ENCODE results near the gene OBSCN.

OBSCN gene

GRCh38 chr1:228370941-228371740, 163.3 kb downstream of the OBSCN start:
- no peak for DNase-seq

DNA sequence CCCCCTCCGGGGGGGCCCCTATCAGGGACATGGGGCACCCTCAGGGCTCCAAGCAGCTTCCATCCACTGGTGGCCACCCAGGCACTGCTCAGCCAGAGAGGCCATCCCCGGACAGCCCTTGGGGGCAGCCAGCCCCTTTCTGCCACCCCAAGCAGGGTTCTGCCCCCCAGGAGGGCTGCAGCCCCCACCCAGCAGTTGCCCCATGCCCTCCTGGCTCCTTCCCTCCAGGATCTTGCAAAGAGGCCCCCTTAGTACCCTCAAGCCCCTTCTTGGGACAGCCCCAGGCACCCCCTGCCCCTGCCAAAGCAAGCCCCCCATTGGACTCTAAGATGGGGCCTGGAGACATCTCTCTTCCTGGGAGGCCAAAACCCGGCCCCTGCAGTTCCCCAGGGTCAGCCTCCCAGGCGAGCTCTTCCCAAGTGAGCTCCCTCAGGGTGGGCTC, 163.9 kb downstream of the OBSCN start:
- DNase-seq: no peak

- no peak for DNase-seq
Measured at GRCh38 chr1:228372183-228373003, 164.5 kb downstream of the OBSCN start.

DNA sequence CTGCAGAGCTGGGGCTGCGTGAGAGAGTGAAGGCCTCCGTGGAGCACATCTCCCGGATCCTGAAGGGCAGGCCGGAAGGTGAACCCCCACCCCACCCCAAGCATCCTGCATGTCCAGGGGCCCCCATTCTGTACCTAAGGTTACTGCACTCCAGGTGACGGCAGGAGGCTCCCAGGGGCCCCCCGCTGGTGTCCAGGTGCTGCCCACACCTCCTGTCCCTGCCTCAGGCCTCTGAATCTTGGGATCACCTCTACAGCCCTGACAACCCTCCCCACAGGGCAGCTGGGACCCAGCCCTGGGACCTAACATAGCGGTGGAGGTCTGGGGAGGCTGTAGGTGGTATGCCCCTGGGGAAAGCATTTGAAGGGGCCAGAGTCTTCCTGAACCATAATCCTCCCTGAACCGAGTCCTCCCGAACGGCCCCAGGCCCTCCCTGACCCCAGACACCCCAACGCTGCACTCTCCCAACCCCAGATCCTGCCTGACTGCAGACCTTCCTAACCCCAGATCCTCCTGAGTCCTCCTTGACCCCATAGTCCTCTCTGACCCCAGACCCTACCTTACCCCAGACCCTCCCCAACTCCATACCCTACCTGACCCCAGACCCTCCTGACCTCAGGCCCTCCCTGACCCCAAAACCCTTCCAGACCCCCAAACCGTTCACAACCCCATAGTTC, 165.3 kb downstream of the OBSCN start:
- no peak for DNase-seq

GRCh38 chr1:228373681-228374571, 166.1 kb downstream of the OBSCN start:
- DNase-seq: no peak

GRCh38 chr1:228374711-228375577, 167.1 kb downstream of the OBSCN start:
- no peak for DNase-seq

GRCh38 chr1:228375578-228376261, 167.9 kb downstream of the OBSCN start:
- DNase-seq: no peak

- no peak for DNase-seq
Measured at GRCh38 chr1:228376262-228376628, 168.4 kb downstream of the OBSCN start.

- no peak for DNase-seq
Measured at GRCh38 chr1:228376651-228377631, 169.1 kb downstream of the OBSCN start.

DNA sequence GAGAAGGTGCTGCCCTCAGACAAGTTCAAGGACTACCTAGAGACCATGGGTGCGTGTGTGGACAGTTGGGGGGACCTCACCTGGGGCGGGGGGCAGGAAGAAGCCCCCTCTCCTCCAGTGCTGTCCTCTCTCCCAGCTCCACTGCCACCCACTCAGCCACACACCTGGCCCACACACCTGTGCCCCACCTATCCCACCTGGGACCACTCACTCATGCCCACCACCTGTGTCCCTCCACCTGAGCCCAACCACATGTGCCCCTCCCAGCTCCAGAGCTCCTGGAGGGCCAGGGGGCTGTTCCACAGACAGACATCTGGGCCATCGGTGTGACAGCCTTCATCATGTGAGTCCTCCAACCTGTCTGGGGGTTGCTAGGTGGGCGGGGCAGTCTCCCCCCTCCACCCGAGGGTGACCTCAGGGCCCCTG, 169.8 kb downstream of the OBSCN start:
- no peak for DNase-seq

GRCh38 chr1:228378090-228378872, 170.4 kb downstream of the OBSCN start:
- DNase-seq: peak; percentile 52

GRCh38 chr1:228378873-228379460, 171.1 kb downstream of the OBSCN start:
- no peak for DNase-seq

GRCh38 chr1:228379666-228380065, 171.8 kb downstream of the OBSCN start:
- DNase-seq: no peak

DNA sequence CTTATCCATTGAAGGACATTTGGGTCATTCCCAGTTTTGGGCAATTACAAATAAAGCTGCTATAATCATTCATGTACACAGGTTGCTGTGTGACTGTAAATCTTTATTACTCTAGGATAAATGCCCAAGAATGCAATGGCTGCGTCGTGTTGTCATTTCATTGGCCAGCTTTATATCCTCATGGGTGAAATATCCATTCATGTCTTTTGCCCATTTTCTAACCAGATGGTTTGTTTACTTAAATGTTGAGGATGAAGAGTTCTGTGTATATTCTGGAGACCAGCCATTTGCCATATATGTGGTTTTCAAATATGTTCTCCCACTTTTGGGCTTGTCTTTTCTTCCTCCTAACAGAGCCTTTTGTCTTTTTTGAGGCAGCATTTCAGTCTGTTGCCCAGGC, 173.5 kb downstream of the OBSCN start:
- DNase-seq: no peak

DNA sequence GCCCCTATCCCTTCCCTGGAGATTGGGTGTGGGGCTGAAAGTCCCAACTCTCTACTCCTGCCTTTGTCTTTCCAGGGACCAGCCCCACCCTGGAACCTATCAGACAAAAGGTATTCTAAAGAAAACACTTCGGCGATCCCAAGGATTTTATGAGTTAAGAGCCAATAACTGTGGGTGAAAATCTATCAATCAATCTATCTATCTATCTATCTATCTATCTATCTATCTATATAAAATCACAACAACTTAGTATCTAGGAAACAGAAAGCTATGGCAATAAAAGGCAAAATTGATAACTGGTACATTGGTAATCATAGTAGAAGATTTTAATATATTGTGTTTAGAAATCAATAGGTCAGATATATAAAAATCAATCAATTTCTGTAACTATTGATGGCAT, 175.9 kb downstream of the OBSCN start:
- no peak for DNase-seq

DNA sequence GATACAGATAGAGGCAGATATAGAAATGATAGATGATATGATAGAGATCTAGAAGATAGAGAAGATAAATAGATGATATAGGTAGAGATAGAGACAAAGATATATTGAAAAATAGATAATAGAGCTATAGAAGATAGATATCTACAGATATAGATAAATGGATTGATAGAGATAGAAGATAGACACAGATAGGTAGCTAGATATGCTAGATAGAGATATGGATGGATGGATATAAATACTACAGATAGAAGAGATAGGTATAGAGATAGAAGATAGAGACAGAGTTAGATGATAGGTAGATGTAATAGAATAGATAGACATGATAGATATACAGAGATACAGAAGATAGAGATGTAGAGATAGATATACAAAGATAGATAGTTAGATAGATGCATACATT, 177.4 kb downstream of the OBSCN start:
- DNase-seq: no peak

GRCh38 chr1:228387321-228387720, 179.5 kb downstream of the OBSCN start:
- no peak for DNase-seq

GRCh38 chr1:228390649-228391048, 182.8 kb downstream of the OBSCN start:
- no peak for DNase-seq
